DOHH2 (cell line): ENCODE measurements around the gene PRKAR1B.

ENCODE experiments used
- H3F3A ChIP-seq: fragments of 200-600 bp; sonication (generic), shearing (Covaris generic); 2 replicates; pipeline ENCODE4 v1.6.0; 2016; ENCODE audit warnings: antibody characterized with exemption, mild to moderate bottlenecking; ENCODE audit not compliant: control insufficient read depth, insufficient read depth
- H3K27ac ChIP-seq: fragments of 200-600 bp; sonication (generic); 2 replicates; pipeline ENCODE4 v1.5.1; 2014; ENCODE audit warnings: low read depth, mild to moderate bottlenecking, low read length, moderate library complexity
- H3K27me3 ChIP-seq: fragments of 200-600 bp; sonication (generic); 2 replicates; pipeline ENCODE4 v1.6.1; 2014; ENCODE audit warnings: mild to moderate bottlenecking, low read length, mixed read lengths; ENCODE audit not compliant: control insufficient read depth
- H3K36me3 ChIP-seq: fragments of 200-600 bp; sonication (generic); 2 replicates; pipeline ENCODE4 v1.6.1; 2014; ENCODE audit warnings: mild to moderate bottlenecking, low read length, moderate library complexity, mixed read lengths; ENCODE audit not compliant: control insufficient read depth
- H3K4me1 ChIP-seq: fragments of 200-600 bp; sonication (generic); 2 replicates; pipeline ENCODE4 v1.6.1; 2014; ENCODE audit warnings: mild to moderate bottlenecking, low read length, mixed read lengths; ENCODE audit not compliant: control insufficient read depth
- H3K4me2 ChIP-seq: fragments of 200-600 bp; sonication (generic); 2 replicates; pipeline ENCODE4 v1.6.0; 2014; ENCODE audit warnings: mild to moderate bottlenecking, low read length, moderate library complexity
- H3K4me3 ChIP-seq: fragments of 200-600 bp; sonication (generic); 2 replicates; pipeline ENCODE4 v1.5.1; 2014; ENCODE audit warnings: mild to moderate bottlenecking, low read length, mixed read lengths
- H3K79me2 ChIP-seq: fragments of 200-600 bp; sonication (generic); 2 replicates; pipeline ENCODE4 v1.6.1; 2014; ENCODE audit warnings: mild to moderate bottlenecking, low read length, mixed read lengths; ENCODE audit not compliant: control insufficient read depth
- H3K9me2 ChIP-seq: fragments of 200-600 bp; sonication (generic); replicated peaks from 2 replicates; pipeline ENCODE4 v1.6.1; 2014; ENCODE audit warnings: mild to moderate bottlenecking, low read length, mixed read lengths; ENCODE audit not compliant: control insufficient read depth
- H3K9me3 ChIP-seq: fragments of 200-600 bp; sonication (generic); 2 replicates; pipeline ENCODE4 v1.6.1; 2014; ENCODE audit warnings: antibody characterized with exemption, low read length, mixed read lengths; ENCODE audit not compliant: control insufficient read depth, insufficient read depth
- H4K20me1 ChIP-seq: fragments of 200-600 bp; sonication (generic); 2 replicates; pipeline ENCODE4 v1.6.0; 2014; ENCODE audit warnings: low read depth, mild to moderate bottlenecking, antibody characterized with exemption, low read length, moderate library complexity; ENCODE audit not compliant: control insufficient read depth, insufficient read depth
- CTCF ChIP-seq: fragments of 200-600 bp; sonication (generic); IDR thresholded peaks from one replicate; pipeline ENCODE4 v1.5.1; 2014; ENCODE audit warnings: antibody characterized with exemption, mild to moderate bottlenecking, low read depth, low read length; ENCODE audit not compliant: poor library complexity, severe bottlenecking
- EZH2phosphoT487 ChIP-seq: fragments of 200-600 bp; sonication (generic); IDR thresholded peaks from 2 replicates; pipeline ENCODE4 v1.6.1; 2017; ENCODE audit warnings: borderline replicate concordance, mild to moderate bottlenecking, antibody characterized with exemption, low read length, moderate library complexity, mixed read lengths

The PRKAR1B gene

GRCh38 chr7:739455-739982 lies 12.4 kb upstream of the PRKAR1B start:
- no peak overlapping the region for H3K4me2 ChIP-seq
- H3K27ac ChIP-seq, result no peak overlapping the region
- no peaks in the 10 kb centered on the region for H3K4me1 ChIP-seq
- H3K9me2 ChIP-seq, result no peaks in the 10 kb centered on the region
- H3K27me3 ChIP-seq, result no peaks in the 10 kb centered on the region
- no peaks in the 10 kb centered on the region for H3F3A ChIP-seq
- peaks cover 9% of the 10 kb centered on the region for H3K9me3 ChIP-seq
- H4K20me1 ChIP-seq, result 0 out of 2 replicates have a peak, but pooled peaks cover 5% of the 10 kb centered on the region
- TF ChIP-seq CTCF (no peak), EZH2phosphoT487 (no peak)
- peaks cover 71% of the 10 kb centered on the region for H3K36me3 ChIP-seq
- H3K4me3 ChIP-seq, result no peak overlapping the region
- peaks cover 67% of the 10 kb centered on the region for H3K79me2 ChIP-seq

- H3K9me2 ChIP-seq, result no peaks in the 10 kb centered on the region
- H3K27ac ChIP-seq, result no peak overlapping the region
- TF ChIP-seq CTCF (no peak), EZH2phosphoT487 (no peak)
- H3K4me3 ChIP-seq, result no peak overlapping the region
- no peaks in the 10 kb centered on the region for H3K4me1 ChIP-seq
- H3K4me2 ChIP-seq, result no peak overlapping the region
- H3K79me2 ChIP-seq, result peaks cover 74% of the 10 kb centered on the region
- H3F3A ChIP-seq, result no peaks in the 10 kb centered on the region
- H3K36me3 ChIP-seq, result peaks cover 78% of the 10 kb centered on the region
- H3K9me3 ChIP-seq, result peaks cover 15% of the 10 kb centered on the region
- 0 out of 2 replicates have a peak, but pooled peaks cover 5% of the 10 kb centered on the region for H4K20me1 ChIP-seq
- H3K27me3 ChIP-seq, result no peaks in the 10 kb centered on the region
These were observed 11.8 kb upstream of the PRKAR1B start for GRCh38 chr7:738723-739454.

DNA sequence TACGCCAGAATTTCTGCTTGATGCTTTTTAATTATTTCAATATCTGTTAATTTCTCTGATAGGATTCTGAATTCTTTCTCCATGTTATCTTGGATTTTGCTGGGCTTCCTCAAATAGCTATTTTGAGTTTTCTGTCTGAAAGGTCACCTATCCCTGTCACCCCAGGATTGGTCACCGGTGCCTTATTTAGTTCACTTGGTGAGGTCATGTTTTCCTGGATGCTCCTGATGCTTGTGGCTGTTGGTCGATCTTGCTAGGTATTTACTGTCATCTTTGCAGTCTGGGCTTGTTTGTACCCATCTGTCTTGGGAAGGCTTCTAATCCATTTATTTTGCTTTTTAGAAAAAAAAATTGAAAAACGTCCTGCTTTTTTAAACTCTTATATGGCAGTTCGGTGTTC lies 11.2 kb upstream of the PRKAR1B start:
- no peaks in the 10 kb centered on the region for H3K27me3 ChIP-seq
- no peaks in the 10 kb centered on the region for H3K4me1 ChIP-seq
- no peak overlapping the region for H3K4me2 ChIP-seq
- H3K36me3 ChIP-seq, result peaks cover 81% of the 10 kb centered on the region
- no peaks in the 10 kb centered on the region for H3K9me2 ChIP-seq
- H3K9me3 ChIP-seq, result peaks cover 22% of the 10 kb centered on the region
- no peaks in the 10 kb centered on the region for H3F3A ChIP-seq
- TF ChIP-seq EZH2phosphoT487 (no peak), CTCF (no peak)
- H4K20me1 ChIP-seq, result 0 out of 2 replicates have a peak, but pooled peaks cover 5% of the 10 kb centered on the region
- no peak overlapping the region for H3K27ac ChIP-seq
- no peak overlapping the region for H3K4me3 ChIP-seq
- H3K79me2 ChIP-seq, result peaks cover 80% of the 10 kb centered on the region
